ENCODE measurements around the gene NFKBIL1. TPM values are rescaled to one million over a fixed set of nuclear protein-coding genes. Genes with fewer than 3 reads are reported as not detected.

The NFKBIL1 gene
- total RNA-seq, 1 donor from 2014 or later = 16.4 TPM

DNA sequence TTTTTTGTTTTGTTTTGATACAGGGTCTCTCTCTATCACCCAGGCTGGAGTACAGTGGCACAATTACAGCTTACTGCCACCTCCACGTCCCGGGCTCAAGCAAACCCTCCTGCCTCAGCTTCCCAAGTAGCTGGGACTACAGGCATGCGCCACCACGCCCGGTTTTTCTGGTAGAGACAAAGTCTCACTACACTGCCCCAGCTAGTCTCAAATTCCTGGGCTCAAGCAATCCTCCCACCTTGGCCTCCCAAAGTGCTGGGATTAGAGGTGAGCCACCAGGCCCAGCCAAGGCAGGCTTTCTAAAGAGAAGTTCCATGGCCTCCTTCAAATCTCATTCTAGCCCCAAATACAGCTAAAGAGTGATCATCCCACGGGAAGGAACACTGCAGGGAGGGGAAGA lies 13.4 kb upstream of the NFKBIL1 start:
- intact Hi-C loops (cut with micrococcal nuclease) = no loop called here

DNA sequence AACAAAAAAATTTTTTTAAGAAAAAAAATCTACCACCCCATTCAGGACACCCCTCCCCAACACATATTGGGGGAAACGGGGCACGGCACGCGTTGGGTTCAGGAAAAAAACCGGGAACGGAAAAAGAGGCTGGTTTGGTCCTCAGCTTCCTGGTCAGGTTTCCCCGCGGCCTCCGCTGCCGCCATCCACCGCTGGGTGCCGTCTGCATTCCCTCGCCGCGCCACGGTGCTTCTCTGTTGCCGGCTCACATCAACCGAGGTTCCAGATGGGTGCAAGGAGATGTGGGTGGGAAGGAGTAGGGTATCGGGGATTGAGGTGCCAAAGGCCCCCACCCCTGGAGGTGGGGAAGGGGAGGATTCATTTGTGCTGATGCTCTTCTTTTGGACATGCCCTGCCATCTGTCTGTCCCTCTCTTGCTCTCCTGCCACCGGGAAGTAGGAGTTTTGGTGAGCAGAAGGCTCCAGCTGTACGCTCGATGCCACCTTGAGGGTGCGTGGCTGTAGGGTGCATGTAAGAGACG lies 12.8 kb upstream of the NFKBIL1 start:
- intact Hi-C loops (cut with micrococcal nuclease) = no loop called here

DNA sequence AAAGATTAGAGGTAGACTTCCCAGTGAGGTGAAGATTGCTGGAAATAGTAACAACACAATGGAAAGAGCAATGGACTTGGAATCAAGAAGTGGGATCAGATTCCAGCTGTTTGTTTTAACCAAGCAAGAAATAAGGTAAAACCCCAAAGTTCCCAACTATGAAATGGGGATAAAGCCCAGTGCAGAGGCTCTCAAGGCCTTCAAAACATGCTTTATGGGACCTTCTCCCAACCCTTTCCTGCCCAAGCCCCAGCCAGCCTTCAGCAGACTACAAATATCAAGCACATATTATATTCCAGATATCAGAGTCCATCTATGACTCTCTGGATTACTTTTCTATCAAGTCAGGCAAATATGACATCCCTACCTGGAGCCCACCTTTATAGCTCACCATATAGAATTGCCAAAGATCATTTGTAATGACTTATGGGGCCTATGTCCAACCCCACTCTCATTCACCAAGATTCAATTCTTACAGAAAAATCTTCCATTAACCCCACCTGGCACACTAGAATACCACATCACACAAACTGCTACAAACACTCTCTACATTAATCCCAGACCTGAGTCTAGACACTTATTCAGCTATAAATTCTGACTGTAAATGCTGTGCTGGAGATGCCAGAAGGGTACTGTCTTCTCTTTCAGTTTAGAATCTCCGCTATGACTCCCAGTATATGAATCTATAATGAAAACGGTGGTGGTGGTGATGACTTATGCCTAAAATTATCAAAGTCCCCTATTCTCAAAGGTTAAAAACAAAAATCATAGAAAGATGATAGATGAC lies 11.7 kb upstream of the NFKBIL1 start:
- intact Hi-C loops (cut with micrococcal nuclease) = no loop called here

DNA sequence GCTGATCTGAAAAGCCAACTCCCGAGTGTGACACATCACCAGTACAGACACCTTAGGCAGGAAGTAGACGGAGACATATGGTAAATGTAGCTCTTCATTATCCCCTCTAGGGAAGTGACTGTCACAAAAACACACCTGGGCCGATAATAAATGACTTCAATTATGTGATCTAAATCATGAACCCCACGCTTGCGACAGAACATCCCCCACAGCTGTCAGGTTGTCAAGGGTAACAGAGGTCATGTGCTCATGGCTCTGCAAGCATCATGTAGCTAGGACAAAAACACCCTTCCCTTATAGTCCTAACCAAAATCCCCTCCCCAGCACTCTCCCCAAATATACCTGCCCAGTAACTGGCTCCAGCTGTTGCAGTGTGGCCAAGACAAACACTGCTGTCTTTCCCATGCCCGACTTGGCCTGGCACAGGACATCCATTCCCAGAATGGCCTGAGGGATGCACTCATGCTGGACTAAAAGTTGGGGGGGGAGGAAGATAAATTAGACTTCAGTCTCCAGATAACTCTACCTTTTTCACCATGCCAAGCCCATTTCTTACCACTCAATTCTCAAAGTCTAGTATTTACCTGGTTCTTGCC lies 8.5 kb upstream of the NFKBIL1 start:
- intact Hi-C loops (cut with micrococcal nuclease) = no loop called here

DNA sequence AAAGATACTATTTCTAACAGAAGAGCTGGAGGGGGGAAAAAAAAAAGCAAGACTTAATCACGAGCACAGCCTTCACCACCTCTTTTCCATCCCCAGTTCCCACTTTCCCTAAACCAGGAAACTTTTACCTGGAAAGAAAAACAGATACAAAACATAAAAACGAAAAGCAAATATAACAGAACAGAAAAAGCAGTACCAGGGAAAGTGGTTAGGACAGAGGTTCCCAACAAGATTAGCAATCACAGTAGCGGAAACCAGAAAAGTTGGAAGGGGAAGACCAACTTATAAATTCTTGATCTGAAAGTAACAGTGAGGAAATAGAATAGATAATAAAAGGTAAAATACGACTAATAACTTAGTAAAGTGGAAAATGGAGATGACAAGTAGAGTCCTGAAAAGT lies 6.8 kb upstream of the NFKBIL1 start:
- intact Hi-C loops (cut with micrococcal nuclease) = loop anchor here (1.0 to 5.0 kb wide), 7 partner anchors 46 to 1297 kb away; partner anchors contain the start of genes EHMT2, MDC1, PRRC2A and TAP2

DNA sequence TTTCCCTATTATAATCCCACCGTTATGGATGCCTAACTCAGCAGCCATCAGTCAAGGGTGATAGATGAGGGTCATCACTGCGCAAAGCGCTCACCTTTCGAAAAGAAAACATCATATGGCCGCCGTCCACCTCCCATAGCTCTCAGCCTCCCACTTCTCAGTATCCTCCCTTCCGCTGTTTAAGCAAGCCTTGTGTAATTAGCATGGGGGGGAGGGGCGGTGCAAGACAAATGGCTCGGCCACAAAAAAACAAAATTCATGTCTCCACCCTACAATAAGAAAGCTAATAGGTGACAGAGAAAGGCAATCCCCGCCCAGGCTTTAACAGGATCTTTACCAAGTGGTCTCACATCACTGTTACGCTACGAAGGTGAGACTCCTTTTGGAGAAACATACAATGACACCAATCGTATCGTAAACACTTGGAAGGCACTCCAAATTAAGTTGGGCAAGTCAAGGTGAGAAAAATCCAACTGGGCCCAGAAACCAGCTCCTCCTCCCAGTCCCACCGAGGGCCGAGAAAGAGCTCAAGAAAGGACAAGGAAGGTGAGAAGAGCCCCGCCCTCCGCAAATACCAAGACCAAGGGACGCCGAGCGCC lies 6.2 kb upstream of the NFKBIL1 start:
- intact Hi-C loops (cut with micrococcal nuclease) = loop anchor here (1.0 to 5.0 kb wide), 7 partner anchors 47 to 1296 kb away; partner anchors contain the start of genes EHMT2, MDC1, PRRC2A and TAP2

DNA sequence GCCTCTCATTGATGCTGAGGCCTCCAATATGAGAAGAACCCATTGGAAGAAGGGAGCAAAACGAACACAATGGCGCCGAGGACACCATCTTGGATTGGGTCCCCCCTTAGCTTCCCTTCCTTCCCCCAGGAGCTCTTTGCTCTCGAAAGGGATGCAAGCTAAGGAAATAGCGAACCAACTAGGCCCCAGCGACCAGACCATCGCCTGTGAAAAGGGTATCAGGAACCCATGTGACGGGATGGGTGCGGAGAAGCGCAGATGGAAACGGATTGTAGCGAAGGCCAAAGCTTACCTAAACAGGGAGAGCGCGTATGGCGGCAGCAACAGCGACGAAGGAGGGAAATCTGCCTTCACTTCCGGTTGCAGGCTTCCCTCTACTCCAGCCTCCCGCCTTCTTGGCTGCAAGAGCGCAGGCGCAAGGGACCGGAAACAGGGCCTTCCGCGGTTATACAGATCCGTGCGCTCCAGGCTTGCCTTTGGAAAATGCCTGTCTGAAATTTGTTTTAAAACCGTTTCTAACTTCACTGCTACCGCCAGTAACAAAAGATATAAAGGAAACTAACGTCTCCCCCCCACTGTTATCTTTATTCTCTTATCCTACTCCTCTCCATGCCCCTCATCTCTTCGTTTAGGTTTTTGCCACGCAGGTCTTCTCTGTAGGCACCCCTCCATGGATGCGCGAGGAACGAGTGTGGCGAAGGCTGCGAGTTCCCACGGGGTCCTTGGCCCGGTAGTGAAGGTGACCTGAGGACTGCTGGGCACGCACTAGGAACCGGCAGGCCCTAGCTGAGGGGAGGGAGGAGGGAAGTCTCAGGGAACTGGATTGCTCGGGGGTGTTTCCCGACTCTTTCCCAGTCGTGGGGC lies 5.5 kb upstream of the NFKBIL1 start, which contains the start of gene DDX39B:
Gene DDX39B (minus strand): TSS at position 346 of the 864 bp plus-strand sequence. CDS start 1,471 bp downstream, outside the sequence.
- intact Hi-C loops (cut with micrococcal nuclease) = loop anchor here (1.0 to 5.0 kb wide), 10 partner anchors 45 to 1295 kb away; partner anchors contain the start of genes BAG6, EHMT2, MDC1 and PRRC2A

DNA sequence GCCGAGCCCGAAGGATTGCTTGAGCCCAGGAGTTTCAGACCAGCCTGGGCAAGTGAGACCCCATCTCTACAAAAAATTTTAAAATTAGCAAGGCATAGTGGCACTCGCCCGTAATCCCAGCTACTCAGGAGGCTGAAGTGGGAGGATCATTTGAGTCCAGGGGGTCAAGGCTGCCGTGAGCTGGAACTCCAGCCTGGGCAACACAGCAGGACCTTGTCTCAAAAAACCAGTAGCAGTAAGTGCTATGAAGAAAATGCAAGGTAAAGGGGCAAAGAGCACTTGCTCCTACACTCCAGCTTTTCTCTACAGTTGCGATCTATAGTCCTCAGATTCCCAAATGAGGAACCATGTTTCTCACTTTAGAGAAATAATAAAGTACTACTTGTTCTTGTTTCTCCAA lies 3.8 kb upstream of the NFKBIL1 start:
- intact Hi-C loops (cut with micrococcal nuclease) = loop anchor here (5.0 kb wide), 1 partner anchor 1294 kb away; the partner anchor contains the start of gene TAP2

DNA sequence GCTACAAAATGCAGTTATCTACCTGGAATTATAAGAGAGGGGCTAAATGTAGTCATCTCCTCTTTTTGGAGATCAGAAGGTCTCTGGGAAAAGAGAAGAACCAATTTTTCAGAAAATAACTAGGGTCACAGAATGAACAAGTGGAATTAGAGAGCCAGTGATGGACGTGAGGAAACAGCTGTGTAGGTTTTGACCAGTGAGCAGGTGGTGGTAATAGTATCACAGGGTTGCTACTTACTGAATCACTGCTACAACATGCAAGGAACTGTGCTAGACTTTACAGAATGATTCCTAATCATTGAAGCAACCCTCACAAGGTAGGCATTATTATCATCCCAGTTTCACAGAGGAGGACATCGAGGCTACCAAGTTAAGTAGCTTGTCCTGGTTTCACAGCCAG lies 2.7 kb upstream of the NFKBIL1 start:
- intact Hi-C loops (cut with micrococcal nuclease) = loop anchor here (5.0 kb wide), 3 partner anchors 633 to 1293 kb away; partner anchors contain the start of genes AGPAT1, RNF5 and TAP2

DNA sequence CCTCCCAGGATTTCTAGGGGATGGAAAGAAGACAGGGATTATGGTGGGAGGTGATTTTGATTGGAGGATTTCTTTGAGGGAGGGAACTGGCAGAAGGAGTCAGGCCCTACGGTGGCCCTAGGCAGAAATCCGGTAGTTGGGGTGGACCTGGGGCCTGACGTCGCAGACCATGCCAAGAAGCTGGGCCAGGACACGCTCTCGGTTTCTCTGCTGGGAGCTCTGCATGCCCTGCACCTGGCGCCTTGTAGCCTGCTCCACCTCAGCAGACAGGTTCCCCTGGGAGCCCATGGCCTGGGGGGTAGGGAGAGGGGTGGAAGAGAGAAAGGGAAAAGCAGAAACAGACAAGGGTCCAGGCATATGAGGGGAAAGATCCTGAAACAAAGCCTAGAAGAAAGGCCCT lies 2.1 kb upstream of the NFKBIL1 start:
- intact Hi-C loops (cut with micrococcal nuclease) = loop anchor here (5.0 kb wide), 2 partner anchors 632 to 652 kb away; partner anchors contain the start of genes AGPAT1 and RNF5

DNA sequence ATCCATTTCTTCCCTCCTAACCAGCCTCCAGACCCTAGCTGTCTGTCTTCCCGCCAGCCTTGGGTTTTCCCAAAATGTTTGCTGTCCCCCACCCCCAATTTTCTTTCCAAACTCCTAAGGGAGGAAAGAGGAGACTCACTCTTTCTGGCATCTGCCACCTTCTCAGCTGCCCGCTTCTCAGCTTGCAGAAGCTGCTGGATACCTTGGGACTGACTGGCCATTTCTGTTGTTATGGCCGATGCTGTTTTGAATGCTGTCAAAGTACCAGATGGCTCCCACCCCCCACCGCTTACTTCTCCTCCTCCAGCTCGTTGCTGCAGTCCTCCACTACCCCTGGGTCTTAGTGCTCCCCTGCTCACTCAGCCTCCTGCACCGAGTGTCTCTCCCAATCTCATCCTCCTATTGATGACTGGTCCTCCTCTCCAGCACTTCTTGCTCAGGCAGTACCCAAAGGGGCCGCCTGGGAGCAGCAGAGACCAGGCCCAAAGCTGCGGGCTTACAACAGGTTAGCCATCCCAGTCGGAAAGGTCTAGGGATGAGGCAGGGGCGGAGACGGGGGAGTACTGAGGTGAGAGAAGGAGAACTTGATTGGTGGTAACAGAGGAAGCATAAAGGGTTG lies 960 bp upstream of the NFKBIL1 start, which contains the start of gene ATP6V1G2:
Gene ATP6V1G2 (minus strand): TSS at position 270 of the 619 bp plus-strand sequence. CDS start 49 bp downstream, at position 221.
- intact Hi-C loops (cut with micrococcal nuclease) = loop anchor here (1.0 to 5.0 kb wide), 7 partner anchors 52 to 826 kb away; partner anchors contain the start of genes AGPAT1, CLIC1, RNF5 and TUBB

DNA sequence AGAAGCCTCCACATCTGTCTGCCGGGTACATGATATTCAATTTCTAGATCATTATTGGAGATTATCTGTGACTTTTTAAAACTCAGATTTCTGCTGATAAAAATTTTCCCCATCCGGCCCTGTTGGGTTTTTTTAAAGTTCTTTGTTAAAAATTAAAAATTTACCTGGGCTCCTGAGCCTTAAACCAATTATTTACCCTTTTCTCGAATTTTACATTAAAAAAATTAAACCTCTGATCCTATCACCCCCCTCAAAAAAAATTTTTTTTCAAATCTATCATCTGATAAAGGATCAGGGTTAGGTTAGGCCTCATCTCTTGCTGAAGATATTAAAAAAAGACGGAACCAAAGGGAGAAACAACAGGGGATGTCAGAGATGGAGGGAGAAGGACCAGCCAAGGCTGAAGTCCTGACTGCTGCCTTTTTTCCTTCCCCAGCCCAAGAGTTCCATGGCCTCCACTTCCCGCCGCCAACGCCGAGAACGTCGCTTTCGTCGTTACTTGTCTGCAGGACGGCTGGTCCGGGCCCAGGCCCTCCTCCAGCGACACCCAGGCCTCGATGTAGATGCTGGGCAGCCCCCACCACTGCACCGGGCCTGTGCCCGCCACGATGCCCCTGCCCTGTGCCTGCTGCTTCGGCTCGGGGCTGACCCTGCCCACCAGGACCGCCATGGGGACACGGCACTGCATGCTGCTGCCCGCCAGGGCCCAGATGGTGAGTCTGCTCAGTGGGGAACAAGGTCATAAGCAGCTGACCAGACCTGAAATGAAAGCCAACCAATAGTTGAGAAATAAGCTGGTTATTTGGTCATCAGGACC lies 527 bp downstream of the NFKBIL1 start:
- intact Hi-C loops (cut with micrococcal nuclease) = loop anchor here (1.0 to 5.0 kb wide), 15 partner anchors 11 to 827 kb away; partner anchors contain the start of genes ABHD16A, AGPAT1, BAG6 and CLIC1

DNA sequence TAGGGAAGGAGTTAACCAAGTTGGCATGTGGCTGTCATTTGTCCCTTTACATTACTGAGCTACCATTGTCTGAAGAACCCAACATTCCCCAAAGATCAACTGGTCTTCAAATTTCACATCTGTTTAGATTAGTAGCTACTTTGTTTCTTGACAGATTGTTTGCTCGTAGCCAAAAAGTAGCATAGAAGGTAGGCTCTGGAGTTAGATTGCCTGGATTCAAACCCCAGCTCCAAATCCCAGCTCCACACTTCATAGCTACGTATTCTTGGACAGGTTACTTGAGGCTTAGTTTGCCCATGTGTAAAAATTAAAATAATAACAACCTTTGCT lies 1.1 kb downstream of the NFKBIL1 start:
- intact Hi-C loops (cut with micrococcal nuclease) = loop anchor here (5.0 kb wide), 2 partner anchors 629 to 649 kb away; partner anchors contain the start of genes AGPAT1 and RNF5

DNA sequence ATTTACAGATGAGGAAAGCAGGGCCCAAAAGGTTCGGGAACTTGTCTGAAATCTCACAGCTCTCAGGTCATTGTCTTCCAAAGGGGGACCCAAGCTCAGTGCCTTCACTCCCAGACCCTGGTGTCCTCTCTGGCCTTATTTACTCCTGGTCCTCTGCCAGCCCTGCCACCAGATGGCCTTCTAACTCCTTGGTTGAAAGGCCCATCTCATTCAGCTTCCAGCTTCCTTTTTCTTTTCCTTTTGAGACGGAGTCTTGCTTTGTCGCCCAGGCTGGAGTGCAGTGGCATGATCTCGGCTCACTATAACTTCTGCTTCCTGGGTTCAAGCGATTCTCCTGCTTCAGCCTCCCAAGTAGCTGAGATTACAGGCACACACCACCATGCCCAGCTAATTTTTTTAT lies 4.0 kb downstream of the NFKBIL1 start:
- intact Hi-C loops (cut with micrococcal nuclease) = loop anchor here (1.0 kb wide), 2 partner anchors 29 to 47 kb away; no protein-coding TSS in a partner anchor

DNA sequence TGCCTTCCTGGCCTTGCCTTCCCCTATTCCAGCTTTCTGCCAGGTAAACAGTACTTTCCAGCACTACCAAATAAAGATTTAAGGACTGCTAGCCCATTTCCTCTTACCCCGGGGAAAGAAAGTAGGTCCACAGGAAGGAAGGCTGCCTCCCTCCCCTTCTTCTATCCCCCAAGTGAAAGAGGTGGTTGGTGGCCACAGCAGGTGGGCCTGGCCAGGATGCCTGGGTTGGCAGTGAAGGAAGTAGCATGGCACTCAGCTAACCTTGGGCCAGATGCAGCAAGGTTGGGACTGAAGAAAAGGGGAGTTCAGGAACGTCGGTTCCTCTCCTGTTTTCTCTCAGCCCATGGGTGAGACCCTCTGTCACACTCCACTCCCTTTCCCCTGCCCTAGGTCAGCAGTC lies 8.9 kb downstream of the NFKBIL1 start:
- intact Hi-C loops (cut with micrococcal nuclease) = no loop called here

DNA sequence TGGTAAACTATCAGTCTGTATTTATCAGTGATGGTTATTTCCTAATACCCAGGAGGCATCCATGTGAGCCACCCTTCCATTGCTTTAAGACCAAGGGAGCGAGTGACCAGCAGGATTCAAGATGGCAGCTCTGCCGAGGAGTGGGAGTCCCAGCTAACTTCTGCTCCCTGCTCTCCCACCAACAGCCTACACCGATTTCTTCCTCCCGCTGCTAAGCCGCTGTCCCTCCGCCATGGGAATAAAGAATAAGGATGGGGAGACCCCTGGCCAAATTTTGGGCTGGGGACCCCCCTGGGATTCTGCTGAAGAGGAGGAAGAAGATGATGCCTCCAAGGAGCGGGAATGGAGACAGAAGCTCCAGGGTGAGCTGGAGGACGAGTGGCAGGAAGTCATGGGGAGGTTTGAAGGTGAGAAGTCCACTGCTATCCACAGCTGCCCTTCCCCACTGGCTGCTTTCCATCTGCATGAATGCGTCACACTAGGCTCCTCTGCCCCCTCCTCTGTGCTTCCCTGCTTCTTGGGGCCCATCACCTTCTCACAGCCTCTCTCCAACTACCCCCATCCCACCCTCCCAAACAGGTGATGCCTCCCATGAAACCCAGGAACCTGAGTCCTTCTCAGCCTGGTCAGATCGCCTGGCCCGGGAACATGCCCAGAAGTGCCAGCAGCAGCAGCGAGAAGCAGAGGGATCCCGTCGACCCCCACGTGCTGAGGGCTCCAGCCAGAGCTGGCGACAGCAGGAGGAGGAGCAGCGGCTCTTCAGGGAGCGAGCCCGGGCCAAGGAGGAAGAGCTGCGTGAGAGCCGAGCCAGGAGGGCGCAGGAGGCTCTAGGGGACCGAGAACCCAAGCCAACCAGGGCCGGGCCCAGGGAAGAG lies 10.3 kb downstream of the NFKBIL1 start:
- intact Hi-C loops (cut with micrococcal nuclease) = no loop called here

DNA sequence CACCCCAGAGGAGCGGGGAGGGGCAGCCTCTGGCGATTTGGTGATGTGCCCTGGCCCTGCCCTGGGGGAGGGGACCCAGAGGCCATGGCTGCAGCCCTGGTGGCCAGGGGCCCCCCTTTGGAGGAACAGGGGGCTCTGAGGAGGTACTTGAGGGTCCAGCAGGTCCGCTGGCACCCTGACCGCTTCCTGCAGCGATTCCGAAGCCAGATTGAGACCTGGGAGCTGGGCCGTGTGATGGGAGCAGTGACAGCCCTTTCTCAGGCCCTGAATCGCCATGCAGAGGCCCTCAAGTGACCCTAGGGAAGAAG lies 10.9 kb downstream of the NFKBIL1 start:
- intact Hi-C loops (cut with micrococcal nuclease) = no loop called here
